Measurements from ENCODE around the gene SHKBP1.
A peak's percentile ranks its signal among the peaks of the same experiment; 100 is the strongest.
"Not testable (repeated sequence)": the region's sequence is repeated elsewhere in the genome, so short reads cannot be mapped to it uniquely, and the experiment has no call there.

Gene SHKBP1

GRCh38 chr19:40555978-40556689 lies 20.5 kb upstream of the SHKBP1 start:
- no peak for DNase-seq

GRCh38 chr19:40556953-40557530 lies 19.6 kb upstream of the SHKBP1 start:
- no peak for DNase-seq

DNA sequence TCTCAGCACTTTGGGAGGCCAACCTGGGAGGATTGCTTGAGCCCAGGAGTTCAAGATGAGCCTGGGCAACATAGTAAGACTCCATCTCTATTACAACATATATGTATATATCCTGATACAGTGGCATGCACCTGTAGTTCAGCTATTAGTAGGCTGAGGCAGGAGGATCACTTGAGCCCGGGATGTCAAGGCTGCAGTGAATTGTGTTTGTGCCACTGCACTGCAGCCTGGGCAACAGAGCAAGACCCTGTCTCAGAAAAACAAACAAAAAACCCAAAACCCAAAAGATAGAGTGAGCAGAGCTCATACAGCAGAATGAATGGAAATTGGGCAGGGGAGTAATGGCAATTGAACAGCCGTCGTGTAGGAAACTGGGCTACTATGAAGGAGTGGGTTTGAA lies 17.3 kb upstream of the SHKBP1 start:
- no peak for DNase-seq

DNA sequence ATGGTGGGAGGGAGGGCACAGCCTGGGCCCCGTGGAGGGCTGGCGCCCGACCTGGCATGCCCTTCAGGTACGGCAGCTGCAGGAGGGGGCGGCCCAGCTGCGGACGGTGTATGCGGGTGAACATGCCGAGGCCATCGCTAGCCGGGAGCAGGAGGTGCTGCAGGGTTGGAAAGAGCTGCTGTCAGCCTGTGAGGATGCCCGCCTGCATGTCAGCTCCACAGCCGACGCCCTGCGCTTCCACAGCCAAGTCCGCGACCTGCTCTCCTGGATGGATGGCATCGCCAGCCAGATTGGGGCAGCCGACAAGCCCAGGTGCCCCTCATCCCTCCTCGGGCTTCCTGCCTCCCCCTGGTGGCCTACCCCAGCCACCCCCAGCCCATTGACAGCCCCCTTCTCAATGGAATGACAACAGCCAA lies 16.6 kb upstream of the SHKBP1 start:
- no peak for DNase-seq

GRCh38 chr19:40561947-40562346 lies 14.7 kb upstream of the SHKBP1 start:
- DNase-seq: no peak

- not testable (repeated sequence) for DNase-seq
Observed at GRCh38 chr19:40564535-40564934, 12.1 kb upstream of the SHKBP1 start.

DNA sequence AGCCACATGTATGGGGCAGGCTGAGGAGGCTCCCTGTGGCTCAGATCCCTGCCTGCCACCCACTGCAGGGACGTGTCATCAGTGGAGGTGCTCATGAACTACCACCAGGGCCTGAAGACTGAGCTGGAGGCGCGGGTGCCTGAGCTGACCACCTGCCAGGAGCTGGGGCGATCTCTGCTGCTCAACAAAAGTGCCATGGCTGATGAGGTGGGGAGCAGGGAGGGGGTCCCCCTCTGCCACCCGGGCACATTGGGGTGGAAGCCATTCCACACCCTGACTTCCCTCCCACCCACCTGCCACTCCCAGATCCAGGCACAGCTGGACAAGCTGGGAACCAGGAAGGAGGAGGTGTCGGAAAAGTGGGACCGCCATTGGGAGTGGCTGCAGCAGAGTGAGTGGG lies 11.3 kb upstream of the SHKBP1 start:
- DNase-seq: no peak

- no peak for DNase-seq
Observed at GRCh38 chr19:40565910-40566495, 10.7 kb upstream of the SHKBP1 start.

DNA sequence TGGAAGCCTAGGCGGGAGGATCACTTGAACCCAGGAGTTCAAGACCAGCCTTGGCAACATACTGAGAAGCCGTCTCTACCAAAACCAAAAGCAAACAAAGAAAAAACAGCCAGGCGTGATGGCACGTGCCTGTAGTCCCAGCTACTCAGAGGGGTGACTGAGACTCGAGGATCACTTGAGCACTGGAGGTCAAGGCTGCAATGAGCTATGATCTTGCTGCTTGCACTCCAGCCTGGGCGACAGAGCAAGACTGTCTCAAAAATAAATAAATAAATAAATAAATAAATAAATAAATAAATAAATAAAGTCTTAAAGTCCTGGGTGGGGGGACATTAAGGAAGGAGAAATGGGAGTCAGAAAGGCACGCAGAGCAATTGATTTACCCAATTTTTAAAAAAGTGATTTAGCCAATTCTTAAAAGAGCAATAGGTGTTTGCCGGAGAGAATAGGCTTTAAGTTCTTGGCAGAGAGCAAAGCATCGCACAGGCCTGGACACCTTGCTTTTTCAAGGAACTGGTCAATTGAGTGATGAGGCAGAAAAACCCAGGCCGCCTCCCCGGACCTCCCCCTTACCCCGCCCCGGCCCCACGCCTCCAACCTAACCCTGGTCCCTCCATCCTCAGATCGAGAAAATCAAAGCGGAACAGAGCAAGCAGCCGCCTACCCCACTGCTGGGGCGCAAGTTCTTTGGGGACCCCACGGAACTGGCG lies 9.5 kb upstream of the SHKBP1 start:
- no peak for DNase-seq

GRCh38 chr19:40567750-40568494 lies 8.8 kb upstream of the SHKBP1 start:
- no peak for DNase-seq

GRCh38 chr19:40570313-40571004 lies 6.2 kb upstream of the SHKBP1 start:
- DNase-seq: peak; percentile 91

GRCh38 chr19:40571005-40571318 lies 5.7 kb upstream of the SHKBP1 start:
- DNase-seq: no peak

DNA sequence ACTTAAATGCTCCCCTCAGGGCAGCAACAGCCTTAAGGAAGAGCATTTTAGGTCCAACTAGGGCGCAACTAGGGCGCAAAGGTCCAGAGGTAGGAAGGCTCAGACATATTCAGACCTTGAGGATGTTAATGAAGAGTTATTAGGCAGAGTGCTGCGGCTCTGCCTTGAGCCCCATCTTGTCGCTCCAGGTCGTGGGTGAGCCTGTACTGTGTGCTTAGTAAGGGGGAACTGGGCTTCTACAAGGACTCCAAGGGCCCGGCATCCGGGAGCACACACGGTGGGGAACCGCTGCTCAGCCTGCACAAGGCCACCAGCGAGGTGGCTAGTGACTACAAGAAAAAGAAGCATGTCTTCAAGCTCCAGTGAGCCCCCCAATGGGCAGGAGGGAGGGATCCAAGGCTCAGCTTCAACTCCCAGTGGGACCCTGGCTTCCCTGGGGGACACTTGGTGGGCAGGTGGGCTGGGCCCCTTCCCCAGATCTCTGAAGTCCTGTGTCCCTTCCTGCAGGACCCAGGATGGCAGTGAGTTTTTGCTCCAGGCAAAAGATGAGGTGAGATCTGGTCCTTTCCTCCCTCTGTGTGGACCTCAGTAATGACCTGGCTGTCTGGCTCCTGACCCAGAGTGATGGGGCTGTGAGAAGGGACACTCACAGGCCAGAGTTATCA lies 4.7 kb upstream of the SHKBP1 start:
- DNase-seq: no peak

- no peak for DNase-seq
Observed at GRCh38 chr19:40575326-40575725, 1.3 kb upstream of the SHKBP1 start.

DNA sequence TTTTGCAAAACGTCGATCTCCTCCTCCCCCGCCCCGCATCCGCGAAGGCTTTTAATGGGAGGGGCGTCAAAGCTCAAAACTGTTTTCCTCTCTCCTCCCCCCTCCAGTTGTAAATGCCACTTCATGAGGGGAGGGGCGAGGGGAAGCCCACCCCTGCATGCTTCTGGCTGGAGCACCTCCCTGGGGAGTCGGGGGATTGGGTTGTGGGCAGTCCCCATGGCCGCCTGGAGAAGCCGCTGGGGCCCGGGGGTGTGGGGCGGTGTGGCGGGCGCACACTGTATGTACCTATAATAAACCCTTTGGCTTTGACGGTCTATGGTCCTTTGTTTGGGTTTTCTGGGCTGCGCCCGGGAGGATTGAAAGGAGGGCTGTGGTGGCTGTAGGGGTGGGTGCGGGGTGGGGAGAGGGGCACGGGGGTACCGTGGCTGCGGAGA lies 505 bp upstream of the SHKBP1 start:
- no peak for DNase-seq

DNA sequence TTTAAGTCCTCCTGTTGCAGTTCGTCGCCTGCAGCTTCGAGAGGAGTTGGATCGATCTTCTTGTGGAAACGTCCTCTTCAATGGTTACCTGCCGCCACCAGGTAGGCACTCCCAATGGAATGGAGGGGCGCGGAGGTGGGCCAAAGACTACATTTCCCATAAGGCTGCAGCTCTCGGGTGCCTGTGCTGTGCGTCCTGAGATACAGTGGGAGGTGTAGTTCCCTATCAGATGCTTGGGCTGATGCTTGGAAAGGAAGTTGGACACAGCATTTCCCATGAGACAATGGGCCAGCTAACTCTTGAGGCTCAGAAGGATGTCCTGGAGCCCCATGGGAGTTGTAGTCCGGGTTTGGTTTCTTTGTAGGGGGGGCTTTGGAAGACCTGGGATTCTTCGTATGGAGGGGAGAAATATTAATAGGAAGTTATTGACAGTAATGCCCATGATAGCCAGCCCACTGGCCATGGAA lies 1.8 kb downstream of the SHKBP1 start:
- no peak for DNase-seq

DNA sequence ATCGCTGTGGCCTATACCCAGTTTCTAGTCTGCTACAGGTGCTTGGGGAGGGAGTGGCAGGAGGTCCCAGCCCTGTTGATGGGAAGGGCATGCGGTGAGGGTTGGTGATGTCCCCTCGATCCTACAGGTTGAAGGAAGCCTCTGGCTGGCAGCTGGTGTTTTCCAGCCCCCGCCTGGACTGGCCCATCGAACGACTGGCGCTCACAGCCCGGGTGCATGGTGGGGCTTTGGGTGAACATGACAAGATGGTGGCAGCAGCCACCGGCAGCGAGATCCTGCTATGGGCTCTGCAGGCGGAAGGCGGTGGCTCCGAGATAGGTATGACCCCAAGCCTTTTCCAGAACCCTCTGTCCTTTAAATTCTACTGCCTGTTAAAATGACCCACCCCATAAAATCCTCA lies 3.9 kb downstream of the SHKBP1 start:
- DNase-seq: no peak

- no peak for DNase-seq
Observed at GRCh38 chr19:40581531-40581930, 4.9 kb downstream of the SHKBP1 start.

DNA sequence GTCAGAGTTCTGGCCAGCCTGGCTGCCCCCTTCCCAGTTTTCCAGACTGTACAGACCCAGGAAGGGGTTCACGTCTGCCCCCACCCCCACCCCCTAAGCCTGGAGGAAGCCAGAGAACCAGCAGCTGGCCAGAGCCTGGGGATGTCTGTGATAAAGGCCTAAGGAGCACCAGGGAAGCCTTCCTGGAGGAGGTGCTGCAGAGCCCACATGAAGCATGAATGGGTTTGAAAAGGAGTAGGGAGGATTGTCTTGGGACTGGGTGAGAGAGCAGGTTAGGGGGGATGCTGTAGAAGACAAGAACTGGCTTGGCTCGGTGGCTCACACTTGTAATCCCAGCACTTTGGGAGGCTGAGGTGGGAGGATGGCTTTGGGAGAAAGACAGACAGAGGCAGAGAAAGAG lies 5.8 kb downstream of the SHKBP1 start:
- no peak for DNase-seq

GRCh38 chr19:40583283-40583682 lies 6.6 kb downstream of the SHKBP1 start:
- DNase-seq: no peak

DNA sequence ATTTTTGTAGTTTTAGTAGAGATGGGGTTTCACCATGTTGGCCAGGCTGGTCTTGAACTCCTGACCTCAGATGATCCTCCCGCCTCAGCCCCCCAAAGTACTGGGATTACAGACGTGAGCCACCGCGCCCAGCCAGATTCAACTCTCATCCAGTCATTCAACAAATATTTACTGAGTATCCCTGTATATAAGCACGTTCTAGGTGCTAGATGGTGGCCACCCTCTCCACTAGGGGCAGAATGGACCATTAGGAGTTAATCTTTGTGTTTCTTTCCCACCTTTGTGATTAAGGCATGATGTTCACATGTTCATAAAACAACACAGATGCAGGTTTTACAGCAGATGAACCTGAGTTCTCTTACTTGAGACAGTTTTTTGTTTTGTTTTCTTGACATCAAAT lies 7.3 kb downstream of the SHKBP1 start:
- DNase-seq: no peak

Data from activated CD4-positive, alpha-beta T cell treated with anti-CD3 and anti-CD28 coated beads for 1 hour (primary cell).